ENCODE measurements around the gene E2F8.

DNA sequence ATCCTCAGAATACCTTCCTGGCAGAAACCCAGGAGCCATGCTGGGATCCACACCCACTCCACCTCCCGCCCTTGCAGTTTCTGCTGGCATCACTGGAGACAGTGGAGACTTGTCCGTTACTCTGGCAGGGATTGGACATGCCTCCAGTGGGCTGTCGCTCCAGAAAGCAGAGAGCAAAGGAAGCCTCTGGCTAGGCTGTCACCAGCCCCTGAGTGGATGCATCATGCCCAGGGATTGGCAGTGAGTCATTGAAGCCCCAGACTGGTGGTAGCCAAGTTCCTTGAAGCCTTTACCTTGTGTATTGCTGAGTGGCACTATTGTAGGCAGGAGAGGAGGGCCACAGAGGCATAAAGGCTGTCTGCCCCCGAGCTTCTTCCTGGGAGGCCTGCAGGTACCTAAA is 34.8 kb upstream of the E2F8 start:
- TF ChIP-seq, protein P1, sequence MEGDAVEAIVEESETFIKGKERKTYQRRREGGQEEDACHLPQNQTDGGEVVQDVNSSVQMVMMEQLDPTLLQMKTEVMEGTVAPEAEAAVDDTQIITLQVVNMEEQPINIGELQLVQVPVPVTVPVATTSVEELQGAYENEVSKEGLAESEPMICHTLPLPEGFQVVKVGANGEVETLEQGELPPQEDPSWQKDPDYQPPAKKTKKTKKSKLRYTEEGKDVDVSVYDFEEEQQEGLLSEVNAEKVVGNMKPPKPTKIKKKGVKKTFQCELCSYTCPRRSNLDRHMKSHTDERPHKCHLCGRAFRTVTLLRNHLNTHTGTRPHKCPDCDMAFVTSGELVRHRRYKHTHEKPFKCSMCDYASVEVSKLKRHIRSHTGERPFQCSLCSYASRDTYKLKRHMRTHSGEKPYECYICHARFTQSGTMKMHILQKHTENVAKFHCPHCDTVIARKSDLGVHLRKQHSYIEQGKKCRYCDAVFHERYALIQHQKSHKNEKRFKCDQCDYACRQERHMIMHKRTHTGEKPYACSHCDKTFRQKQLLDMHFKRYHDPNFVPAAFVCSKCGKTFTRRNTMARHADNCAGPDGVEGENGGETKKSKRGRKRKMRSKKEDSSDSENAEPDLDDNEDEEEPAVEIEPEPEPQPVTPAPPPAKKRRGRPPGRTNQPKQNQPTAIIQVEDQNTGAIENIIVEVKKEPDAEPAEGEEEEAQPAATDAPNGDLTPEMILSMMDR (IDR thresholded peaks at IDR 0.05; ENCODE audit: insufficient read depth, low read length, poor library complexity, severe bottlenecking): no peak
- TF ChIP-seq EZH2phosphoT487 (conservative IDR thresholded peaks at IDR 0.05; ENCODE audit: low read length): no peak

Measured in SU-DHL-6 (cell line).